22Rv1 (cell line): ENCODE data around the gene UBE2E2.

Source experiments
- H3K27ac ChIP-seq: fragments of 450-650 bp; 2 replicates; pipeline ENCODE4 v1.5.1; 2017
- ZFX ChIP-seq: fragments of 450-650 bp; IDR thresholded peaks from 2 replicates; pipeline ENCODE4 v1.6.1; 2017; ENCODE audit warnings: antibody characterized with exemption, borderline replicate concordance
- TF ChIP-seq, protein P1 (sequence below): fragments of 450-650 bp; IDR thresholded peaks from 2 replicates; pipeline ENCODE4 v1.5.1; 2017; ENCODE audit warnings: mild to moderate bottlenecking

UBE2E2 gene

GRCh38 chr3:23633261-23633960 lies 430.3 kb downstream of the UBE2E2 start:
- H3K27ac ChIP-seq: no peak overlapping the region
- TF ChIP-seq ZFX: no peak
- TF ChIP-seq, protein P1, sequence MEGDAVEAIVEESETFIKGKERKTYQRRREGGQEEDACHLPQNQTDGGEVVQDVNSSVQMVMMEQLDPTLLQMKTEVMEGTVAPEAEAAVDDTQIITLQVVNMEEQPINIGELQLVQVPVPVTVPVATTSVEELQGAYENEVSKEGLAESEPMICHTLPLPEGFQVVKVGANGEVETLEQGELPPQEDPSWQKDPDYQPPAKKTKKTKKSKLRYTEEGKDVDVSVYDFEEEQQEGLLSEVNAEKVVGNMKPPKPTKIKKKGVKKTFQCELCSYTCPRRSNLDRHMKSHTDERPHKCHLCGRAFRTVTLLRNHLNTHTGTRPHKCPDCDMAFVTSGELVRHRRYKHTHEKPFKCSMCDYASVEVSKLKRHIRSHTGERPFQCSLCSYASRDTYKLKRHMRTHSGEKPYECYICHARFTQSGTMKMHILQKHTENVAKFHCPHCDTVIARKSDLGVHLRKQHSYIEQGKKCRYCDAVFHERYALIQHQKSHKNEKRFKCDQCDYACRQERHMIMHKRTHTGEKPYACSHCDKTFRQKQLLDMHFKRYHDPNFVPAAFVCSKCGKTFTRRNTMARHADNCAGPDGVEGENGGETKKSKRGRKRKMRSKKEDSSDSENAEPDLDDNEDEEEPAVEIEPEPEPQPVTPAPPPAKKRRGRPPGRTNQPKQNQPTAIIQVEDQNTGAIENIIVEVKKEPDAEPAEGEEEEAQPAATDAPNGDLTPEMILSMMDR: no peak

- TF ChIP-seq, protein P1: no peak
- TF ChIP-seq ZFX: no peak
- no peak overlapping the region for H3K27ac ChIP-seq
Observed at GRCh38 chr3:23637339-23637738, 434.2 kb downstream of the UBE2E2 start.

GRCh38 chr3:23640471-23641146 lies 437.5 kb downstream of the UBE2E2 start:
- no peak for TF ChIP-seq ZFX
- TF ChIP-seq, protein P1: no peak
- no peak overlapping the region for H3K27ac ChIP-seq
